ENCODE measurements around the gene PTRHD1. TPM values are rescaled to one million over a fixed set of nuclear protein-coding genes. Genes with fewer than 3 reads are reported as not detected.
"Not testable (repeated sequence)": the region's sequence is repeated elsewhere in the genome, so short reads cannot be mapped to it uniquely, and the experiment has no call there.

The PTRHD1 gene
- total RNA-seq, 4 donors from 2014 or later: 4.7 to 226 (median 22.8) TPM

DNA sequence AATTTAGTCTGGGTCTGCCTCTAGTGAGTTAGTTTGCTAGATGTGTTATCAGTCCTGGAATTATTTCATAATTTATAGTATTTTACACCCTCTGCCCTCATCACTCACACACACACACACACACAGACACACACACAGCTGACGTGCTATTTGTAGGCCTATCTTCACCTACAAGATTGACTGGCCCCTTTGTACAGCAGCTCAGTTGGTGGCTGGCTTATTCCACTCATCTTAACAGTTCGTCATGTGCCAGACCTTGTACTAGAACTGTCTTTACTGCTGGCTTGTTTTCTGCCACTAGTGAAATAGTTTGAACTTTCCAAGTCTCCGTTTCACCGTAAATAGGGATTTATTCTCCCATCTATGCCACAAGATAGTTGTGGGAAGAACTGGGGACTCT is 21.3 kb upstream of the PTRHD1 start:
- Histone ChIP-seq H3K4me3 (no peak overlapping the region), H3K27me3 (no peaks in the 10 kb centered on the region), H3K9me3 (no peaks in the 10 kb centered on the region), H3K27ac (no peak overlapping the region), H3K36me3 (no peaks in the 10 kb centered on the region), H3K4me1 (no peaks in the 10 kb centered on the region)
- TF ChIP-seq, protein P1, sequence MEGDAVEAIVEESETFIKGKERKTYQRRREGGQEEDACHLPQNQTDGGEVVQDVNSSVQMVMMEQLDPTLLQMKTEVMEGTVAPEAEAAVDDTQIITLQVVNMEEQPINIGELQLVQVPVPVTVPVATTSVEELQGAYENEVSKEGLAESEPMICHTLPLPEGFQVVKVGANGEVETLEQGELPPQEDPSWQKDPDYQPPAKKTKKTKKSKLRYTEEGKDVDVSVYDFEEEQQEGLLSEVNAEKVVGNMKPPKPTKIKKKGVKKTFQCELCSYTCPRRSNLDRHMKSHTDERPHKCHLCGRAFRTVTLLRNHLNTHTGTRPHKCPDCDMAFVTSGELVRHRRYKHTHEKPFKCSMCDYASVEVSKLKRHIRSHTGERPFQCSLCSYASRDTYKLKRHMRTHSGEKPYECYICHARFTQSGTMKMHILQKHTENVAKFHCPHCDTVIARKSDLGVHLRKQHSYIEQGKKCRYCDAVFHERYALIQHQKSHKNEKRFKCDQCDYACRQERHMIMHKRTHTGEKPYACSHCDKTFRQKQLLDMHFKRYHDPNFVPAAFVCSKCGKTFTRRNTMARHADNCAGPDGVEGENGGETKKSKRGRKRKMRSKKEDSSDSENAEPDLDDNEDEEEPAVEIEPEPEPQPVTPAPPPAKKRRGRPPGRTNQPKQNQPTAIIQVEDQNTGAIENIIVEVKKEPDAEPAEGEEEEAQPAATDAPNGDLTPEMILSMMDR (IDR thresholded peaks at IDR 0.05): no peak
- no peak for TF ChIP-seq POLR2A (IDR thresholded peaks at IDR 0.05)
- intact Hi-C loops (cut with DNase I; ENCODE audit: low total_unique reads): no loop called here
- peak in 1 of 2 donors; percentile 2 for DNase-seq

DNA sequence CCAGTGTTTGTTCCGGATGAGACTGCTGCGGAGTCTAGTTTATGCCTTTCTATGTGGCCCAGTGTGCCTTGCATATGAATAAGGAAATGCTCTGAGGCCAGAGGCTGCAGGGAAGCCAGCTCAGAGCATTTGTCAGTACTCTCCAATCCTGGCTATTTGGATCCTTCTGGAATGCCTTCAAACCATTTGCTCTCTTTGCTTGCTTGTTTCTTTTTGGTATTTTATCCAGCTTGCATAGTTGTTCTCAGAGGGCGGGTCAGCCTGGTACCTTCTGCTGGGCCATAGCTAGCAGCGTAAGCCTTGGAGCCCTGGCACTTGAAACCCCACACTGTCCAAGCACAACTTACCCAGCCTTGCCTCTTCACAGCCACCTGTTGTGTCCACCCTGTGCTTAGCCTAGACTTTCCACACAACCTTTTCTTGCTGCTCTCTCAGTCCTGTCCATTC is 20.5 kb upstream of the PTRHD1 start:
- Histone ChIP-seq H3K27me3 (no peaks in the 10 kb centered on the region), H3K4me3 (no peak overlapping the region), H3K27ac (no peak overlapping the region), H3K36me3 (no peaks in the 10 kb centered on the region), H3K9me3 (no peaks in the 10 kb centered on the region), H3K4me1 (no peaks in the 10 kb centered on the region)
- TF ChIP-seq, protein P1 (IDR thresholded peaks at IDR 0.05): no peak
- TF ChIP-seq POLR2A (IDR thresholded peaks at IDR 0.05): no peak
- intact Hi-C loops (cut with DNase I; ENCODE audit: low total_unique reads): no loop called here
- DNase-seq: peak in 1 of 2 donors; percentile 4

DNA sequence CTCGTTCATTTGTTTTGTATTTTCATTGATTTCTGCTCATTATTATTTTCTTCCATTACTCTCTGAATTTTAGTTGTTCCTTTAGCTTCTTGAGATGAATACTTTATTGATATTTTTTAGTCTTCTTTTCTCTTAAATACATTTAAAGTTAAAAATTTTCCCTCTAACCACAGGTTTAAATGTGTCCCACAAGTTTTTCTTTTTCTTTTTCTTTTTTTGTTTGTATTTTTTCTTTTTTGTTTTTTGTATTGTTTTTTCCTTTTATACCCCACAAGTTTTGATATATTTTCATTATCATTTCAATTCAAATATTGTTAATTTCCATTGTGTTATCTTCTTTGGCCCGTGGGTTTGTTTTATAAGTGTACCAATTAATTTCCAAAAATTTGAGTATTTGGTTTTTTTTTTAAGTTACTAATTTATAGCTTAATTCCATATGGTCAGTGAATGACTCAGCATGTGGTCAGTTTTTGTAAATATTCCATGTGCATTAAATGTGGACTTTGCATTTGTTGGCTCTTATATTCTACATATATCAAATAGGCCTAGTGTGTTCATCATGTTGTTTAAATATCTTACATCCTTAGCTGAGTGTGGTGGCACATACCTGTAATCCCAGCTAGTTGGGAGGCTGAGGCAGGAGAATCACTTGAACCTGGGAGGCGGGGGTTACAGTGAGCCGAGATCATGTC is 16.3 kb upstream of the PTRHD1 start:
- TF ChIP-seq, protein P1 (IDR thresholded peaks at IDR 0.05): no peak
- TF ChIP-seq POLR2A (IDR thresholded peaks at IDR 0.05): no peak
- no peaks in the 10 kb centered on the region for H3K4me1 ChIP-seq
- no peaks in the 10 kb centered on the region for H3K27me3 ChIP-seq
- no peak for DNase-seq
- no peaks in the 10 kb centered on the region for H3K9me3 ChIP-seq
- no peak overlapping the region for H3K4me3 ChIP-seq
- H3K36me3 ChIP-seq: no peaks in the 10 kb centered on the region
- H3K27ac ChIP-seq: no peak overlapping the region
- intact Hi-C loops (cut with DNase I; ENCODE audit: low total_unique reads): no loop called here

DNA sequence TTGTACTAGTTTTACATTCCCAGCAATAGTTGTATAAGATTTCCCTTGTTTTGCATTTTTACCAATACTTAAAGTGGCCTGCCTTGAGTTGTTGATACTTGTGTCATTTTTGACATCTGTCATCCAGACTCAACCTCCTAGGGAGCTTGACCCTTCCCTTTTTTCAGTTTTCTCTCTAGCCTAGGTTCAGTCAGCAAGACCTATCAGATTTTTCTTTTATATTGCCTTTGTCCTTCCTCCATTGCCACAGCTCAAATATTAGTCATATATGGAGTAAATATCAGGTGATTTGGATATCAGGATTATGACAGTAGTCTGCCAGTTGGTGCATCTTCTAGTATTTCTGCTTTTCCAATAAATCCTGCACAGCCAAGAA is 13.5 kb upstream of the PTRHD1 start:
- Histone ChIP-seq H3K36me3 (no peaks in the 10 kb centered on the region), H3K27ac (no peak overlapping the region), H3K4me3 (no peak overlapping the region), H3K9me3 (no peaks in the 10 kb centered on the region), H3K4me1 (no peaks in the 10 kb centered on the region), H3K27me3 (no peaks in the 10 kb centered on the region)
- DNase-seq: no peak
- no peak for TF ChIP-seq POLR2A (IDR thresholded peaks at IDR 0.05)
- TF ChIP-seq, protein P1 (IDR thresholded peaks at IDR 0.05): no peak
- intact Hi-C loops (cut with DNase I; ENCODE audit: low total_unique reads): no loop called here

DNA sequence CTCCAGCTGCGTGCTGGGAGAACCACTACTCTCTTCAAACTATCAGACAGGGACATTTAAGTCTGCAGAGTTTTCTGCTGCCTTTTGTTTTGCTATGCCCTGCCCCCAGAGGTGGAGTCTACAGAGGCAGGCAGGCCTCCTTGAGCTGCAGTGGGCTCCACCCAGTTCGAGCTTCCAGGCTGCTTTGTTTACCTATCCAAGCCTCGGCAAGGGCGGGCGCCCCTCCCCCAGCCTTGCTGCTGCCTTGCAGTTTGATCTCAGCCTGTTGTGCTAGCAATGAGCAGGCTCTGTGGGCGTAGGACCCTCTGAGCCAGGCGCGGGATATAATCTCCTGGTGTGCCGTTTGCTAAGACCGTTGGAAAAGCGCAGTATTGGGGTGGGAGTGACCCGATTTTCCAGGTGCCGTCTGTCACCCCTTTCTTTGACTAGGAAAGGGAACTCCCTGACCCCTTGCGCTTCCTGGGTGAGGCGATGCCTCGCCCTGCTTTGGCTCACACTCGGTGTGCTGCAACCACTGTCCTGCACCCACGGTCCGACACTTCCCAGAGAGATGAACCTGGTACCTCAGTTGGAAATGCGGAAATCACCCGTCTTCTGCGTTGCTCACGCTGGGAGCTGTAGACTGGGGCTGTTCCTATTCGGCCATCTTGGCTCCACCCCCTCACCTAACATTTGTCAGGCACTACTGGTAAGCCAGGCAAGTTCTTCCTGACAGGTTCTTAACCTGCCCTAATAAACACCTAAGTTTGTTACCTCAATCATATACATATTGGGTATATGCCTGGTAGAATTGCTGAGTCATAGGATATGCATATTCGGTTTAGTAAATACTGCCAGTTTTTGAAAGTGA is 12.8 kb upstream of the PTRHD1 start:
- DNase-seq; H3K36me3 ChIP-seq; H3K27me3 ChIP-seq; H3K4me3 ChIP-seq; intact Hi-C loops (cut with DNase I; ENCODE audit: low total_unique reads); H3K9me3 ChIP-seq; H3K27ac ChIP-seq; H3K4me1 ChIP-seq: not testable (repeated sequence)

DNA sequence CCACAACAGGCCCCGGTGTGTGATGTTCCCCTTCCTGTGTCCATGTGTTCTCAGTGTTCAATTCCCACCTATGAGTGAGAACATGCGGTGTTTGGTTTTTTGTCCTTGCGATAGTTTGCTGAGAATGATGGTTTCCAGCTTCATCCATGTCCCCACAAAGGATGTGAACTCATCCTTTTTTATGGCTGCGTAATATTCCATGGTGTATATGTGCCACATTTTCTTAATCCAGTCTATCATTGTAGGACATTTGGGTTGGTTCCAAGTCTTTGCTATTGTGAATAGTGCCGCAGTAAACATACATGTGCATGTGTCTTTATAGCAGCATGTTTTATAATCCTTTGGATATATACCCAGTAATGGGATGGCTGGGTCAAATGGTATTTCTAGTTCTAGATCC is 7.3 kb upstream of the PTRHD1 start:
- H3K9me3 ChIP-seq; H3K4me1 ChIP-seq; H3K27me3 ChIP-seq; DNase-seq; H3K36me3 ChIP-seq; intact Hi-C loops (cut with DNase I; ENCODE audit: low total_unique reads); H3K4me3 ChIP-seq; H3K27ac ChIP-seq: not testable (repeated sequence)
